HepG2 (cell line): ENCODE measurements around the gene ZFHX3. TPM values are rescaled to one million over a fixed set of nuclear protein-coding genes. Genes with fewer than 3 reads are reported as not detected.
A peak's percentile ranks its signal among the peaks of the same experiment; 100 is the strongest.

ENCODE experiments used
- FOXC1 ChIP-seq: sonication (generic); formaldehyde crosslinking; IDR thresholded peaks from 2 replicates; pipeline ENCODE4 v1.8.0; 2022; ENCODE audit warnings: mild to moderate bottlenecking, missing genetic modification reagents, borderline replicate concordance
- MED1 ChIP-seq: sonication (generic); formaldehyde crosslinking; IDR thresholded peaks from 2 replicates; pipeline ENCODE4 v1.4.0; 2020; ENCODE audit warnings: missing genetic modification reagents
- MTA1 ChIP-seq: sonication (generic); formaldehyde crosslinking; IDR thresholded peaks from 2 replicates; pipeline ENCODE4 v1.4.0; 2020; ENCODE audit warnings: missing genetic modification reagents, mild to moderate bottlenecking, borderline replicate concordance
- REPIN1 ChIP-seq: sonication (generic); formaldehyde crosslinking; IDR thresholded peaks from 2 replicates; pipeline ENCODE4 v1.8.0; 2022; ENCODE audit warnings: missing genetic modification reagents, low read depth, mild to moderate bottlenecking, borderline replicate concordance
- SMC3 ChIP-seq: IDR thresholded peaks from 2 replicates; pipeline ENCODE4 v1.6.1; 2011; ENCODE audit warnings: low read length, improper control_type of control experiment
- ZBTB8A ChIP-seq: sonication (generic); formaldehyde crosslinking; IDR thresholded peaks from 2 replicates; pipeline ENCODE4 v1.4.0; 2020; ENCODE audit warnings: mild to moderate bottlenecking, low read depth, missing genetic modification reagents, borderline replicate concordance
- ZEB1 ChIP-seq: IDR thresholded peaks from 2 replicates; pipeline ENCODE4 v1.6.1; 2012; ENCODE audit warnings: mild to moderate bottlenecking, low read depth, inconsistent platforms; ENCODE audit not compliant: insufficient replicate concordance
- ZNF138 ChIP-seq: sonication (generic); formaldehyde crosslinking; IDR thresholded peaks from 2 replicates; pipeline ENCODE4 v1.5.0; 2020; ENCODE audit warnings: mild to moderate bottlenecking, low read depth, missing genetic modification reagents
- ZNF232 ChIP-seq: sonication (generic); formaldehyde crosslinking; IDR thresholded peaks from 2 replicates; pipeline ENCODE4 v1.4.0; 2020; ENCODE audit warnings: missing genetic modification reagents, borderline replicate concordance
- ZNF253 ChIP-seq: sonication (generic); formaldehyde crosslinking; IDR thresholded peaks from 2 replicates; pipeline ENCODE4 v1.8.0; 2022; ENCODE audit warnings: mild to moderate bottlenecking, missing genetic modification reagents, borderline replicate concordance
- ZNF678 ChIP-seq: sonication (generic); formaldehyde crosslinking; IDR thresholded peaks from 2 replicates; pipeline ENCODE4 v1.4.0; 2020; ENCODE audit warnings: mild to moderate bottlenecking, missing genetic modification reagents
- ZSCAN29 ChIP-seq: sonication (generic); formaldehyde crosslinking; conservative IDR thresholded peaks from 2 replicates; pipeline ENCODE4 v1.4.0; 2020; ENCODE audit warnings: mild to moderate bottlenecking, missing genetic modification reagents
- polyA plus RNA-seq, 8 experiments: library from polyadenylated mRNA; depleted of rRNA in 3 of 8; stranded (reverse) in 7 of 8; unstranded in 1 of 8; fragments of >200 nt; fragmentation: Illumina TruSeq in 4 of 8; extraction: Trizol in 4 of 8; gene quantifications; 2 replicates each; pipeline versions ENCODE4 v1.2.1 to v1.2.3, GENCODE V29; 2011 to 2016; ENCODE audit warnings: low read depth in 4 of 8, missing spikeins in 1 of 8, mixed read lengths in 1 of 8; ENCODE audit not compliant: insufficient read depth in 1 of 8
- total RNA-seq, 5 experiments: library from RNA; depleted of rRNA; stranded (reverse); fragments of >200 nt; fragmentation: Illumina TruSeq; extraction: Trizol; gene quantifications; 2 replicates each; pipeline ENCODE4 v1.2.3, GENCODE V29; 2016; ENCODE audit warnings: low read depth in 1 of 5
- TF ChIP-seq, protein P1 (sequence below), 2 experiments: sonication (generic) in 1 of 2; formaldehyde crosslinking in 1 of 2; IDR thresholded peaks; 2 replicates each; pipeline versions ENCODE4 v1.4.0 to v1.6.1; 2018 to 2020; ENCODE audit warnings: missing genetic modification reagents in 2 of 2, borderline replicate concordance in 1 of 2, low read depth in 1 of 2, mild to moderate bottlenecking in 1 of 2, missing biosample characterization in 1 of 2
- TF ChIP-seq, protein P2 (sequence below): sonication (generic); formaldehyde crosslinking; IDR thresholded peaks from 2 replicates; pipeline ENCODE4 v1.5.1; 2020; ENCODE audit warnings: mild to moderate bottlenecking, missing genetic modification reagents
- TF ChIP-seq, protein P3 (sequence below): sonication (generic); formaldehyde crosslinking; IDR thresholded peaks from 2 replicates; pipeline ENCODE4 v1.5.0; 2020; ENCODE audit warnings: missing genetic modification reagents
- TF ChIP-seq, protein P4 (sequence below): sonication (generic); formaldehyde crosslinking; conservative IDR thresholded peaks from 2 replicates; pipeline ENCODE4 v1.4.0; 2020; ENCODE audit warnings: mild to moderate bottlenecking, missing genetic modification reagents, moderate library complexity

ZFHX3 gene
- total and polyA plus RNA-seq, 2 of the 13 experiments (the other 11 are each of a cell fraction or from before 2014, with no cell fraction given): 5.0 to 6.0 TPM

DNA sequence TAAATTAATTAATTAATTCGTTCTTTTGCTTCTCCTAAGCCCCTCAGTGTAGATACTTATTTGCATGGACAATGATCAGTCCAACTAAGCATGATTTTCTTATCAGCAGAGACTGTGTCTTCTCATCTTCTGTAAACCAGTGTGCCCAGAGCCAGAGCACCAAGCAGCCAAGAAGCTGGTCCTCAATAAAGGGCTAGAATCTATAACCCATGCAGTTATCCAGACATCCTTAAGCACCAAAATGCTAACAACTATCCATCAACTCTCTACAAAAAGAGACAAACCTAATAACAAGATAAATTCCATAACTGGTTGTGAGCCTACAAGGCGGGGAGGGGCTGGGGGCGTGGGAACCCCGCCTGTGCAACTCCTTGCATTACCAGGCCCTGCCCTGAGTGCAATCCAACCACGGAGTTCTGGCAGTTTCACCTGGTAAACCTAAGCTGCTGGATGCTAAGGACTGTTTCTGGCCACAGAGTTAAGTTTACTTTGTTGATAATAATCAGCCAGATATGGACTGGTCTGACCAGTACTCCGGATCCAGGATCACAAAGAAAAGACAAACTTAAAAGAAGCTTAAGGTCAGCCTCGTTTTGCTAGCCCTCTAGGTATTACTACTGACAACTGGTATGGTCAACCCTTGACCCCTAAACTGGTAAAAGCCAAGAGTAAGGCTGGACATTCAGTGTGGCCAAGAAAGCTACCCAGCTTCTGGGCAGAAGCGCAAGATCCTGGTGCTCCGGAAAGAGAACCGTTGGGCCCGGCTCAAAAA is 51.5 kb downstream of the ZFHX3 start (continued):
- 0 out of 2 replicates have a peak, but pooled peaks have one; percentile 18 for TF ChIP-seq SMC3
- 0 out of 2 replicates have a peak, but pooled peaks have one; percentile 30 for TF ChIP-seq MTA1 (CRISPR knock-in tag)
- peak; percentile 55; the same call in 1 of the 2 replicates for TF ChIP-seq REPIN1 (CRISPR knock-in tag)
- peak; percentile 73; the same call in 1 of the 2 replicates for TF ChIP-seq ZSCAN29 (CRISPR knock-in tag)
- TF ChIP-seq, protein P1, sequence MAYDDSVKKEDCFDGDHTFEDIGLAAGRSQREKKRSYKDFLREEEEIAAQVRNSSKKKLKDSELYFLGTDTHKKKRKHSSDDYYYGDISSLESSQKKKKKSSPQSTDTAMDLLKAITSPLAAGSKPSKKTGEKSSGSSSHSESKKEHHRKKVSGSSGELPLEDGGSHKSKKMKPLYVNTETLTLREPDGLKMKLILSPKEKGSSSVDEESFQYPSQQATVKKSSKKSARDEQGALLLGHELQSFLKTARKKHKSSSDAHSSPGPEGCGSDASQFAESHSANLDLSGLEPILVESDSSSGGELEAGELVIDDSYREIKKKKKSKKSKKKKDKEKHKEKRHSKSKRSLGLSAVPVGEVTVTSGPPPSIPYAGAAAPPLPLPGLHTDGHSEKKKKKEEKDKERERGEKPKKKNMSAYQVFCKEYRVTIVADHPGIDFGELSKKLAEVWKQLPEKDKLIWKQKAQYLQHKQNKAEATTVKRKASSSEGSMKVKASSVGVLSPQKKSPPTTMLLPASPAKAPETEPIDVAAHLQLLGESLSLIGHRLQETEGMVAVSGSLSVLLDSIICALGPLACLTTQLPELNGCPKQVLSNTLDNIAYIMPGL (CRISPR knock-in tag; IDR thresholded peaks at IDR 0.05; ENCODE audit: borderline replicate concordance in 1 of 2, low read depth in 1 of 2): 0 out of 4 replicates have a peak, but pooled peaks of 1 of the 2 experiments have one; percentile 24
- peak; percentile 49; the same call in 1 of the 2 replicates for TF ChIP-seq MED1
- TF ChIP-seq ZNF232 (CRISPR knock-in tag): peak; percentile 65; the same call in 1 of the 2 replicates
- no peak for TF ChIP-seq ZNF138 (CRISPR knock-in tag)
- TF ChIP-seq, protein P2, sequence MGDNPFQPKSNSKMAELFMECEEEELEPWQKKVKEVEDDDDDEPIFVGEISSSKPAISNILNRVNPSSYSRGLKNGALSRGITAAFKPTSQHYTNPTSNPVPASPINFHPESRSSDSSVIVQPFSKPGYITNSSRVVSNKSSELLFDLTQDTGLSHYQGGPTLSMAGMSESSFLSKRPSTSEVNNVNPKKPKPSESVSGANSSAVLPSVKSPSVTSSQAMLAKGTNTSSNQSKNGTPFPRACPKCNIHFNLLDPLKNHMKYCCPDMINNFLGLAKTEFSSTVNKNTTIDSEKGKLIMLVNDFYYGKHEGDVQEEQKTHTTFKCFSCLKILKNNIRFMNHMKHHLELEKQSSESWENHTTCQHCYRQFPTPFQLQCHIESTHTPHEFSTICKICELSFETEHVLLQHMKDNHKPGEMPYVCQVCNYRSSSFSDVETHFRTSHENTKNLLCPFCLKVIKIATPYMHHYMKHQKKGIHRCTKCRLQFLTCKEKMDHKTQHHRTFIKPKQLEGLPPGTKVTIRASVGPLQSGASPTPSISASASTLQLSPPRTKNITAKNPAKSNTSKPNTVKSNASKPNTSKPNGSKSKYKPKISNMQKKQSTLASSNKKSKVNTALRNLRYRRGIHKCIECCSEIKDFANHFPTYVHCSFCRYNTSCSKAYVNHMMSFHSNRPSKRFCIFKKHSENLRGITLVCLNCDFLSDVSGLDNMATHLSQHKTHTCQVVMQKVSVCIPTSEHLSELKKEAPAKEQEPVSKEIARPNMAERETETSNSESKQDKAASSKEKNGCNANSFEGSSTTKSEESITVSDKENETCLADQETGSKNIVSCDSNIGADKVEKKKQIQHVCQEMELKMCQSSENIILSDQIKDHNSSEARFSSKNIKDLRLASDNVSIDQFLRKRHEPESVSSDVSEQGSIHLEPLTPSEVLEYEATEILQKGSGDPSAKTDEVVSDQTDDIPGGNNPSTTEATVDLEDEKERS: peak; percentile 26; the same call in 1 of the 2 replicates
- 0 out of 2 replicates have a peak, but pooled peaks have one; percentile 17 for TF ChIP-seq ZNF678 (CRISPR knock-in tag)
- TF ChIP-seq, protein P3, sequence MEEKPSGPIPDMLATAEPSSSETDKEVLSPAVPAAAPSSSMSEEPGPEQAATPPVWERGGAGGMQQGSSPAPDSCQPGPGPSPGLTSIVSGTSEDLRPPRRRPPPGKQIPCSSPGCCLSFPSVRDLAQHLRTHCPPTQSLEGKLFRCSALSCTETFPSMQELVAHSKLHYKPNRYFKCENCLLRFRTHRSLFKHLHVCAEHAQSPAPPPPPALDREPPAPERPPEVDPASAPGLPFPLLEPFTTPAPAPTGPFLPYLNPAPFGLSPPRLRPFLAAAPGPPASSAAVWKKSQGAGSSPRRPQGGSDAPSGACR (CRISPR knock-in tag): 0 out of 2 replicates have a peak, but pooled peaks have one; percentile 63
- TF ChIP-seq ZNF253 (CRISPR knock-in tag): no peak
- 0 out of 2 replicates have a peak, but pooled peaks have one; percentile 30 for TF ChIP-seq FOXC1 (CRISPR knock-in tag)
- TF ChIP-seq ZEB1: no peak
- TF ChIP-seq ZBTB8A (CRISPR knock-in tag): no peak
- TF ChIP-seq, protein P4, sequence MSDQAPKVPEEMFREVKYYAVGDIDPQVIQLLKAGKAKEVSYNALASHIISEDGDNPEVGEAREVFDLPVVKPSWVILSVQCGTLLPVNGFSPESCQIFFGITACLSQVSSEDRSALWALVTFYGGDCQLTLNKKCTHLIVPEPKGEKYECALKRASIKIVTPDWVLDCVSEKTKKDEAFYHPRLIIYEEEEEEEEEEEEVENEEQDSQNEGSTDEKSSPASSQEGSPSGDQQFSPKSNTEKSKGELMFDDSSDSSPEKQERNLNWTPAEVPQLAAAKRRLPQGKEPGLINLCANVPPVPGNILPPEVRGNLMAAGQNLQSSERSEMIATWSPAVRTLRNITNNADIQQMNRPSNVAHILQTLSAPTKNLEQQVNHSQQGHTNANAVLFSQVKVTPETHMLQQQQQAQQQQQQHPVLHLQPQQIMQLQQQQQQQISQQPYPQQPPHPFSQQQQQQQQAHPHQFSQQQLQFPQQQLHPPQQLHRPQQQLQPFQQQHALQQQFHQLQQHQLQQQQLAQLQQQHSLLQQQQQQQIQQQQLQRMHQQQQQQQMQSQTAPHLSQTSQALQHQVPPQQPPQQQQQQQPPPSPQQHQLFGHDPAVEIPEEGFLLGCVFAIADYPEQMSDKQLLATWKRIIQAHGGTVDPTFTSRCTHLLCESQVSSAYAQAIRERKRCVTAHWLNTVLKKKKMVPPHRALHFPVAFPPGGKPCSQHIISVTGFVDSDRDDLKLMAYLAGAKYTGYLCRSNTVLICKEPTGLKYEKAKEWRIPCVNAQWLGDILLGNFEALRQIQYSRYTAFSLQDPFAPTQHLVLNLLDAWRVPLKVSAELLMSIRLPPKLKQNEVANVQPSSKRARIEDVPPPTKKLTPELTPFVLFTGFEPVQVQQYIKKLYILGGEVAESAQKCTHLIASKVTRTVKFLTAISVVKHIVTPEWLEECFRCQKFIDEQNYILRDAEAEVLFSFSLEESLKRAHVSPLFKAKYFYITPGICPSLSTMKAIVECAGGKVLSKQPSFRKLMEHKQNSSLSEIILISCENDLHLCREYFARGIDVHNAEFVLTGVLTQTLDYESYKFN (CRISPR knock-in tag): peak; percentile 78
